VCaP (cell line): Measurements from ENCODE around the gene PAPPA.

Experiments
- H3K27ac ChIP-seq: fragments of 450-650 bp; 2 replicates; pipeline ENCODE4 v1.5.1; 2017
- CTCF ChIP-seq: fragments of 450-650 bp; conservative IDR thresholded peaks from 2 replicates; pipeline ENCODE4 v1.5.1; 2017; ENCODE audit warnings: mild to moderate bottlenecking, moderate library complexity

PAPPA gene

GRCh38 chr9:116393198-116393597 lies 239.6 kb downstream of the PAPPA start:
- no peak overlapping the region for H3K27ac ChIP-seq
- no peak for TF ChIP-seq CTCF

- H3K27ac ChIP-seq = no peak overlapping the region
- TF ChIP-seq CTCF = no peak
Observed at GRCh38 chr9:116394070-116394469, 240.5 kb downstream of the PAPPA start.

GRCh38 chr9:116394894-116395698 lies 241.5 kb downstream of the PAPPA start:
- no peak for TF ChIP-seq CTCF

GRCh38 chr9:116395699-116396037 lies 242.1 kb downstream of the PAPPA start:
- no peak overlapping the region for H3K27ac ChIP-seq
- no peak for TF ChIP-seq CTCF

More at GRCh38 chr9:116394894-116395698, 241.5 kb downstream of the PAPPA start:
- H3K27ac ChIP-seq = no peak overlapping the region

- TF ChIP-seq CTCF = no peak
- H3K27ac ChIP-seq = no peak overlapping the region
Observed at GRCh38 chr9:116403171-116403570, 249.6 kb downstream of the PAPPA start.

- TF ChIP-seq CTCF = no peak
Observed at GRCh38 chr9:116404228-116404627, 250.6 kb downstream of the PAPPA start.

GRCh38 chr9:116405321-116405720 lies 251.7 kb downstream of the PAPPA start:
- H3K27ac ChIP-seq = no peak overlapping the region
- no peak for TF ChIP-seq CTCF

More at GRCh38 chr9:116404228-116404627, 250.6 kb downstream of the PAPPA start:
- H3K27ac ChIP-seq = no peak overlapping the region
